Neural progenitor cell (in vitro differentiated cells): Measurements from ENCODE around the gene FATE1.

ENCODE experiments used
- CTCF ChIP-seq: fragments of 200-600 bp; sonication (generic); IDR thresholded peaks from 2 replicates; pipeline ENCODE4 v1.5.1; 2017; ENCODE audit warnings: antibody characterized with exemption, mild to moderate bottlenecking
- EZH2phosphoT487 ChIP-seq: fragments of 200-600 bp; sonication (generic); IDR thresholded peaks from 2 replicates; pipeline ENCODE4 v1.6.1; 2017; ENCODE audit warnings: antibody characterized with exemption

GRCh38 chrX:151700581-151700980, 15.3 kb upstream of the FATE1 start:
- TF ChIP-seq CTCF (no peak), EZH2phosphoT487 (no peak)
